A172 (cell line): ENCODE results near the gene ILF2. TPM values are rescaled to one million over a fixed set of nuclear protein-coding genes. Genes with fewer than 3 reads are reported as not detected.
"Not testable (repeated sequence)": the region's sequence is repeated elsewhere in the genome, so short reads cannot be mapped to it uniquely, and the experiment has no call there.

Experiments used
- DNase-seq: peaks from one replicate; pipeline ENCODE4 v3.0.0-alpha.2; 2015; ENCODE audit warnings: low spot score
- total RNA-seq: library from RNA; depleted of rRNA; stranded (reverse); fragments of >200 nt; shearing (Covaris generic); gene quantifications from 2 replicates; pipeline ENCODE4 v1.2.3, GENCODE V29; 2014

The ILF2 gene
- total RNA-seq, 1 experiment from 2014 or later, result 578 TPM

DNA sequence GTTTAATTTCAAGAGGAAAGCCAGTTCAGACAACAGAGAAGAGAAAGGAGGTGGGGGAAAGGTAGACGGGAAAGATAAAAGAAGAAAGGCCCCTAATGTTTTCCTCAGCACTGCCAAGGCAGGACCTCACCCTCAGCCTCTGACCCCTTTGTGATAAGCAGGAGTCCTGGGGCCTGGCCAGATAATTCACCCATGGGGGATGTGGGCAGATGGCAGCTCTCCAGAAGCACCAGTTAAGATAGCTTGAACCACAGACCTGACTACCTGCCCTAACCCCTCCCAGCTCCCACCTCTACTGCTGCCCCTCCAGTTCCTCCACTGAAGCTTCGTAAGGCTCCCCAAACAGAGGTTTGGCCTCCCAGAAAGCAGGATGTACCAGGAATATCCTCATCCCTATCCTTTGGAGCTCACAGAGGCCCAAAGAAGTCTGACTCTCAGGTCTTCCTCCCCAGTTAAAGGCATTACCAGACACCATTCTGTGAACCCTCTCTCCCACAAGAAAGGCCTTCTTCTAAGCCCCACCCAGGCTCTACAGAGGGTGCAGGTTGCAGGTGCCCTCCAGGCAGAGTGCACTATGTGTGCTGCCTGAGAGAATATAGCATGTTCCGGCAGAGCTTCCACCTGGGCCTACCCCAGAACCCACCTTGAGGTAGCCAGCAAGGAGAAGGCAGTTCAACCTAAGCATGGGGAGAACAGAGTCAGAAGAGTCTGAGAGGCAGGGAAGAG lies 21.5 kb downstream of the ILF2 start:
- DNase-seq, result no peak

DNA sequence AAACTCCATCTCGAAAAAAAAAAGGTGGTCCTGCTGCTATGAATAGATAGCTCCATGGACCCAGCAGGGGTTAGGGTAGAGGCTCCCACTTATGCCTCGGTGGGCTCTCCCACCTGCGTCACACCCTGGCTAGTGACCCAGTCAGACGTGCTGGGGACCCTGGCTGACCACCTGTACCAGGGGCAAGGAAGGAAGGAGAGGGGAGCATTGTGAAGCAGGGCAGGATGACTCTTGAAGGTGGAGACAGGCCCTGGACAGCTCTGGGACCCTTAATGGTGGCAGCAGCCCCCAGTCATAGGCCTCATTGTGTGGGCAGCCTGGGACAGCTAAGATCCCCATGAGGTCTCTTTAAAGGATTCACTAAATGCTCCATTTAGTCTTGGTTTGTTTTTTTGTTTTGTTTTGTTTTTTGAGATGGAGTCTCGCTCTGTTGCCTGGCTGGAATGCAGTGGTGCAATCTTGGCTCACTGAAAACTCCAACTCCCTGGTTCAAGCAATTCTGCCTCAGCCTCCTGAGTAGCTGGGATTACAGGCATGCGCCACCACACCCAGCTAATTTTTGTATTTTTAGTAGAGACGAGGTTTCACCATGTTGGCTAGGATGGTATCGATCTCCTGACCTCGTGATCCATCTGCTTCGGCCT lies 22.7 kb downstream of the ILF2 start:
- no peak for DNase-seq

DNA sequence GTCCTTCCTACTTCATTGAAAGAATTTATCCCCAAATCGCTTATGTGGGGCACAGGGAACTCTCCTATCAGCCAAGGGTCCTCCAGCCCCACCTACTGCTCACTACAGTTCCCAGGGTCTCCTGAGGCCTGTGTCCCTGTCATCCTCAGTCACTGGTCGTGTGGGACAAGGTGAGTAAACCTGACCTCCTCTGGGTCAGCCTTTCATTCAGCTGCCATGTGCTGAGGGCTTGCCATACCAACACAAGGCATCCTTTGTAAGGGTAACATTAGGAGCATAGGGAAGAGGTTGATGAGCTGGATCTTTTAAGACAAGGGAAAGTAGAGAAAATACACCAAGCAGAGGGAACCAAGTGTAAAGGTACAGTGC lies 23.5 kb downstream of the ILF2 start:
- DNase-seq, result no peak

DNA sequence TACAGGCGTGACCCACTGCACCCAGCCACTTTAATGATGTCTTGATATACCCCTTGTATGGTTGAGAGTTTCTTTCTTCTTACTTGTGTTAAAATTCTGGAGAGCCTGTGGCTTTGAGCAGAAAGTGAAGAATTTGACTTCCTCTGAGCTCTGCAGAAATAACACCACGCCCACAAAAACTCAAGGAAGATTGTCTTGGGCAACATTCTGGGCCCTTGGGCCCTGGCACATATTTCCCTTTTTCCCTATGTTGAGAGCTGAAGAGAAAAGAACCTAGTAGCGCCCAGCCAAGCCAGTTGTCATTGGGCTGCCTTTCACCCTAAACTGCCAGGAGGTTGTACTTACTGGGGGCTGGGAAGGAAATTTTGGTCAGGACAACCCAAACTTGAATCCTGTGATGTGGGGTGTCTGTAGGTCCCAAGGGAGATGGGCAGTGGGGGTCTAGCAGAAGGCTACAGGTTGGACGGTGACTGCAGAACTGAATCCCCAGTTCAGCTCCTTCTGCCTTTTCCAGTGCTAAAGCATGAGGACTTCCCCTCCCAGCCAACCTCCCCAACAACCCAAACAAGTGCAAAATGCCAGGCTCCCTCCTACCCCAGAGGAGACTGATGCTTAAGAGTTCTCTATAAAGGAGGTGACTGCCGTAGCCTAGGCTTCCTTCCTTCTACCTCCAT lies 24.0 kb downstream of the ILF2 start:
- no peak for DNase-seq

DNA sequence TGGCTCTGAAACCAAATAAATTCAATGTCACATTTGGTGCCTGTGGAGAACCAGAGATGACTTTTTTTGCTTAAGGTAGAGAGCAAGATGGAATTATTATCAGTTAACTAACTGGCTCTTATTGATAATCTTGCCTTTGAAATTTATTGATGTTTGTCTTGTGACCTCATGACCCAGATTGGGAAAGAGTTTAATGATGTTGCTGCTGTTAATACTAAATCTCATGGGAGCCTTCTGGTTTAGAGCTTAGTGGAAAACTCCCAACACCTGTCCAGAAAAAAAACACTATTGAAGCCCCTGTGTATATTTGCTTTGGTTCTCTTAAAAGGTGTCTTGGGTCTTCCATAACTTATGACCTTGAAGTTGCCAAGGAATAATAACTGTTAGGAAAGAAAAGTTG lies 27.0 kb downstream of the ILF2 start:
- DNase-seq, result no peak

DNA sequence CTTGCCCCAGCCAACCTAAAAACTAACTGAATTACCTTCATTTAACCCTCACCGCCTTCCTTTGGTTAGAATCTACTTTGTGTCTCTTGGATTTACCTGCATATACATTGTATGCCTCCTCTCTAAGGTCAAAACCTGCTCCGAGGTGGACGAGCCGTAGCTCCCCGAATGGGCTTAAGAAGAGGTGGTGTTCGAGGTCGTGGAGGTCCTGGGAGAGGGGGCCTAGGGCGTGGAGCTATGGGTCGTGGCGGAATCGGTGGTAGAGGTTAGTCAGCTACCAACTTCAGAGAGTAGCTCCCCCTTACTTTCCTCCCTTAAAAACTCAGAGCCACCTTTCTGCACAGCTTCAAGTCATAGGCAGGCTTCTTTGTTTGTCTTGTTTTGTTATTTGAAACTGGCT lies 27.7 kb downstream of the ILF2 start:
- DNase-seq, result no peak

DNA sequence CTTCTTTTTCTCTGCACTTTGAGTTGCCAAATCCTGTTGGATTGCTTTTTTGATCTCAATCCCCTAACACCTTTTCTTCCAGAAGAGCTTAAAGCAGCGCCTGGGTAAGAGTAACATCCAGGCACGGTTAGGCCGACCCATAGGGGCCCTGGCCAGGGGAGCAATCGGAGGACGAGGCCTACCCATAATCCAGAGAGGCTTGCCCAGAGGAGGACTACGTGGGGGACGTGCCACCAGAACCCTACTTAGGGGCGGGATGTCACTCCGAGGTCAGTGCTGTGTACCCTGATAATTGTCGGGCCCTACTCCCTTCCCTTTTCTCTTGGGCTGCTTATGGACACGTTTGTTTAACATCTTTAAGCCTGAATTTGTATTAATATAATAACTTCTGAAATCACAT lies 28.6 kb downstream of the ILF2 start:
- no peak for DNase-seq

DNA sequence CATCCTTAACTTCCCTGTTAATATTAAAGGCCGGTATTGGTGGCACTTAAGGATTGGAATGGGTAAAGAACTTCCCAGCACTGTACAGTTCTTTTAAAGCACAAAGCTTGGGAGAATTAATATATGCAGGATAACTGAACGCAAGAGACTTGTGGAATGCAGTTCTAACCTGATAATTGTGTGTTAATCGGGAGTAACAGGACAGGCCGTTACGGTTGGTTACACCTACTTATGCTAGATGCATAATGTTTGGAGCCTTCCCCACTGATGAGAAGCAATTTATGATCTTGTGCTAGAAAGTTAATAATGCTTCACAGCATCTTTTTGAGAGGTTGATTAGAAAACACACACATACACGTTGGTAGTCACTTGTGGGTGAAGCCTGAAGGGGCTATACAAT lies 29.9 kb downstream of the ILF2 start:
- DNase-seq, result no peak

DNA sequence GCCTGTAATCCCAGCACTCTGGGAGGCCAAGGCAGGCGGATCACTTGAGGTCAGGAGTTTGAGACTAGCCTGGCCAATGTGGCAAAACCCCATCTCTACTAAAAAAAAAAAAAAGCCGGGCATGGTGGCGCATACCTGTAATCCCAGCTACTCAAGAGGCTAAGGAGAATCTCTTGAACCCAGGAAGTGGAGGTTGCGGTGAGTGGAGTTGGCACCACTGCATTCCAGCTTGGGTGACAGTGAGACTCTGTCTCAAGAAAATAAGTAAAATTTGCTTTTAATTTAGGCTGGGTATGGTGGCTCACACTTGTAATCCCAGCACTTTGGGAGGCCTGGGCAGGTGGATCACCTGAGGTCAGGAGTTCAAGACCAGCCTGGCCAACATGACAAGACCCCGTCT lies 30.6 kb downstream of the ILF2 start:
- not testable (repeated sequence) for DNase-seq

DNA sequence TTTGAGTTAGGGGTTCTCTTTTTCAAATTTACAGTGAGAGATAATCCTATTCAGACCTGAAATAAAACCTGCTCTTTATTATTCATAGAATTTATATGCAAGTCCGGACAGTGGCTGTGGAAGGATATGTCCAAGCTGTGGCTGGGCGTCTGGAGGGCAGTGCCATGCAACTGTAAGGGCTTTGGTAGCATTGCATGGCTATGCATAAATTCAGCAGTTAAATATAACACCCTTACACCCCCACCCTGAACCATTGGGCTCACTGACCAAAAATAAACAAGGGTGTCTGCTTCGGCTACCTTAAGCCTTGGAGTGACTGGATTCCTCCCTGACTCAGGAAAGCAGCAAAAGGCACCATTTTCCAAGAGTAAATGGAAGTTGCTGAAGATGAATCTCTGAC lies 31.5 kb downstream of the ILF2 start:
- no peak for DNase-seq

DNA sequence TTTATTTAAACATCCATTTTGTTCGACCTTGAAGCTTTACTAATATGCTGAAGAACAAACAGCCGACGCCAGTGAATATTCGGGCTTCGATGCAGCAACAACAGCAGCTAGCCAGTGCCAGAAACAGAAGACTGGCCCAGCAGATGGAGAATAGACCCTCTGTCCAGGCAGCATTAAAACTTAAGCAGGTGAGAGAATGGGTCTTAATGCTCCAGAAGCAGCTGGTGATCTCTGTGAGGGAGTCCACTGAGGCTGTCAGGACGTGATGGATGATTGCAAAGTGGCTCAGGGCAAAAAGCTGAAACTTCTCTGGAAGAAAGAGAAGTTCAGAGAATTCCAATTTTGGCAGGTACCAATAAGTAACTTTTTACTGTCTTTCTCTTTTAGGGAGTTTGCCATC lies 32.5 kb downstream of the ILF2 start:
- DNase-seq, result no peak

DNA sequence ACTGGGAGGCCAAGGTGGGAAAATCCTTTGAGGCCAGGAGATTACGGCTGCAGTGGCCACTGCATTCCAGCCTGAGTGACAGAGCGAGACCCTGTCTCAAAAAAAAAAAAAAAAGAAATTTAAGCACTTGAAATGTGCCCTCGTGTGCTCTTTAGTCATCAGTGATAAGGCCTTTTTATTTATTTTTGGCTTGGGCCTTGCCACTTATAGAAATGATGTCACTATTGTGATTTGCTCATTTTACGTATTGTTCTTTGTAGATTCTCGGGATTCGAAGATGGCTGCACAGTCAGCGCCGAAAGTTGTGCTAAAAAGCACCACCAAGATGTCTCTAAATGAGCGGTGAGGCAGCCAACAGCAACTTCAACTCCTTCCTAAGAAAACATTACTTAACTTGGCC lies 34.5 kb downstream of the ILF2 start:
- no peak for DNase-seq

DNA sequence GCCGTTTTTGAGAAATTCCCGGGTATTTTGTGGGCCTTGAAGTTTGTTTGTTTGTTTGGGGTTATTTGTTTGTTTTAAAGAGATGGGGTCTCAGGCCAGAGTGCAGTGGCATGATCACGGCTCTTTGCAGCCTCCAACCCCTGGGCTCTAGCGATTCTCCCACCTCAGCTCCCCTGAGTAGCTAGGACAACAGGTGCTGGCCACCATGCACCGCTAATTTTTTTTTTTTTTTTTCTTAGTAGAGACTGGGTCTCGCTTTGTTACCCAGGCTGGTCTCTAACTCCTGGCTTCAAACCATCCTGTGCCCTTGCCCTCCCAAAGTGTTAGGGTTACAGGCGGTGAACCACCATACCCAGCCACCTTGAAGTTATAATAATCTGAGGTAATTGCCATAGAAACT lies 34.9 kb downstream of the ILF2 start:
- DNase-seq, result no peak

DNA sequence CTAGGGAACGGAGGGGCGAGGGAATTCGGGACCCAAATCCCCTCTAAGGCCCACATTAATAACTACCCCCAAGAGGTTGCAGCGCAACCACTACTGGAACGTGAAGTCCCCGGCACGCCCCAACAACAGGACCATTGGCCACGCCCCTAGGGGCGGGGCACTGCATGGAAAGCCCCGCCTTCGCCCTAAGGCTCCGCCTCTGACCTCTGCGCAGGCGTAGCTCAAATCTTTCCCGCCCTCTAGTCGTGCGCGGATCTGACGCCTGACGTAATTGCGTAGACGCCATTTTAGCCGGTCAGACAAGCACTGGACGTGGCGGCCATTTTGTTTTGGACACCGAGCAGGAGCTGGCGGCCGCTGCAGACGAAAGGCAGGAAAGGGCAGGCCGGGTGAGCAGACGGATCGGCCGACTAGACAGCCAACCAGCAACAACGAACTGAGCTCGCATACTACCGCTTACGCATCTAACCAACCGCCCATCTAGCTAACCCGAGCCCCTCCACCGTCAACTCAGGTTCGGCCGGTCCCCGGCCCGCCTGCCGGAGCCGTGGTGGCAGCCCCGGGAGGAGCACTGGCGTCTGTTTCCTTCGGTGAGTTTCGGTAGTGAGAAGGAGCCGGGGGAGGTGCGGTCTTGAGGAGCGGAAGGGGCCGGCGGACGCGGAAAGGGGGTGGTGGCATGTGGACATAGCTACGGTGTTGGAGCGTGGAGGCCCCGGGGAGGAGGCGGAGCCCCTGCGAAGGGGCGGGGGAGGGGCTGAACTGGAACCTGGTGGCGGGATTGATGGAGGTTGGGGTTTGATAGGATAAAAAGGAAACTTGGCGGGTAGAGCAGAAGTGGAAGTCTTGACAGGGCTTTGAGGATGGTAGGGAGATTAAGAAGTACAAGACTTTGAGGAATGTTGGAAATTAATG lies 36.8 kb downstream of the ILF2 start, which contains the start of gene CHTOP:
Gene CHTOP, plus strand, starts transcription at position 313 of the 912 bp plus-strand sequence. CDS start 2,523 bp downstream, outside the sequence.
- DNase-seq, result peak; percentile 98

DNA sequence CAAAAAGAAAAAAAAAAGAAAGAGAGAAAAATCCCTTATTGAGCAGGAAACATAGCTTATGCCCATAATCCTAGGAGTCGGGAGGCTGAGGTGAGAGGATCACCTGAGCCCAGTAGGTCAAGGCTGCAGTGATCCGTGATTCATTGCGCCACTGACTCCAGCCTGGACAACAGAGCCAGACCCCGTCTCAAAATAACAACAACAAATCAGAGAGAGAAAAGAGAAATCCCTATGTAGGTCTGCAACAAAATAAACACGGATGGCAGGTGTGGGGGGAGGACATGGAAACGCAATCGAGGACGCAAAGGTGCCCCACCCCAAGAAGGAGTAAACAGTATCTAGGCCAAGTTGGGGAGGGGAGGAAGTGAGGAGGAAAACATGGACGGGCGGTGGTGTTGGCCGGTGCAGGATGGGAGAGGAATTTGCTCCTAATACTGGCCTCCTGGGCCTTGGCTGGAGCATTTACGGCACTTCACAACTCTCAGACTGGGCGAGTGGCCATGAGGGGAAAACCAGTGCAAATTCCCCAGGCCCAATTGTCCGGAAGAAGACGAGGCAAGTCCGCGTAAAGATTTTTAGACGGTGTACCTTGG lies 37.5 kb downstream of the ILF2 start:
- DNase-seq, result no peak

DNA sequence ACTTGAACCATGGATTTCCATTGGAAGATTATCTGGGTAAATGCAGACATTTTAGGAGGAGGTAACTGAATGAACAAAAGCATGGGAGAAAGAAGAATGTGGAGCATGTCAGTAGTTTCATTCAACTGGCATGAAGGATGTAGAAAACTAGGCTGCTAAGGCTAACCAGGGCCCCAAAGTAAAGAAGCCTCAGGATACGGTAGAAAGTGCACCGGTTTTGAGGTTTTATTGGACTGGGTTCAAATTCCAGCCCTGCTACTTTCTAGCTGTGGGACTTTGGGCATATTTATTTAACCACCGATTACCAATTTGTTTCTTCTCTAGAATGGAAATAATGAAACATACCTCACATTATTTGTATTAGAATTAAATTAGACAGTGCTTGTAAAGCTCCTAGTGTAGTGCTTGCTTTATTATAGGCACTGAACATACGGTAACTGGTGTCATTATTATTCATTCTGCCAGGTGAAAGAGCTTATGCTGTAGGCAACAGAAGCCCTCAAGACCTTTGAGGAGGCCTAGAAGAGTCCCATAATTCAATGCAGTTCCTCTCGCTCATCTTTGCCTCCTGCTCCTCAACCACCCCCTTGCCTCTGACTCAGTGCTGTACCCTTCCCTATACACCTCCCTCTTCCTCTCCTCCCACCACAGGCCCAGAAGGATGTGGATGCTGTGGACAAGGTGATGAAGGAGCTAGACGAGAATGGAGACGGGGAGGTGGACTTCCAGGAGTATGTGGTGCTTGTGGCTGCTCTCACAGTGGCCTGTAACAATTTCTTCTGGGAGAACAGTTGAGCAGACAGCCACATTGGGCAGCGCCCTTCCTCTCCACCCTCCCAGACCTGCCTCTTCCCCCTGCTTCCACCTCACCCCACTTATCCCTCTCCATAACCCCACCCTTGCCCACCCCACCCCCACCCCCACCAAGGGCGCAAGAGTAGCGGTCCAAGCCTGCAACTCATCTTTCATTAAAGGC lies 39.5 kb downstream of the ILF2 start:
- DNase-seq, result no peak

DNA sequence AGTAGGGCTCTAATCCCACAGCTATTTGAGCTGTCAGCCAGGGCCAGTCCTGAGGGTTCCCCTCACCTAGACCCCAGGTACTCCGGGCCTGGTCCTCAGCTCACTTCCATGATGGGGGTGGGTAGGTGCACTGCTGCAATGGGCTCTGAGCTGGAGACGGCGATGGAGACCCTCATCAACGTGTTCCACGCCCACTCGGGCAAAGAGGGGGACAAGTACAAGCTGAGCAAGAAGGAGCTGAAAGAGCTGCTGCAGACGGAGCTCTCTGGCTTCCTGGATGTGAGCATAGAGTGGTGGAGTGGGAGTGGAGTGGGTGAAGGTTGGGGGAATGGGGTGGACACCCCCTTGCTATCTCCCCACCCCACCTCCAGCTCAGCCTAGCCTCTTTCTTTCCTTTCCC lies 40.4 kb downstream of the ILF2 start:
- DNase-seq, result no peak

DNA sequence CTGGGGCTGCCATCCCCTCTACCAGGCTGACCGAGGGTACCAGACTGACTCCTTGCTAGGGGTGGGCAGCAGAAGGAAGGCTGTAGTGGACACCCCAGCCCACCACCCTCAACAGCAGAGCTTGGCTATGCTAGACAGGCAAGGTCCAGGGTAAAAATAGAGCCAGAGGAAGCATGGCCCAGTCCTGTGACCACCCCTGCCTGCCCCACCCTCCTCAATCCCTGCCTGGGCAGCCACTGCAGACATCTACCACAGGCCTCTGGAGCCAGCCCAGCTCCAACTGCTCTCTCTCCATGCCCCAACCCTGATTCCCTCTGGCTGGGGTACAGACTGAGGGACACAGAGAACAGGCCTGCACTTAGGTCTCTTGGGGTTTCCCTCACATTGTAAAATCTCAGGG lies 40.8 kb downstream of the ILF2 start:
- DNase-seq, result no peak

DNA sequence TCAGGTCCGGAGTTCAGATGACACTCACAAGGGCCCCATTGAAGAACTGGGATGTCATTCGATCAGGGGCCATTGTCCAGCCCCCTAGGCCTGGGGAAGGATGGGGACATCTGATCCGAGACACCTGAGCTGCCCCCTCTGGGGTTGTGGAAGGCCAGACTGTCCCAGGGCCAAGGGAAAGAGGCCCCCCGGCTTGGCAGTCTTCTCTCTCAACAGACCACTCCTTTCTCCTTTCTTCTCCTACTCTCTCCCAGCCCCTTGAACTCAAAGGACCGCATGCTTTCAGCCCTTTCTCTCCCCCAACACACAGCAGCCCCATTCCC lies 41.5 kb downstream of the ILF2 start:
- DNase-seq, result no peak

DNA sequence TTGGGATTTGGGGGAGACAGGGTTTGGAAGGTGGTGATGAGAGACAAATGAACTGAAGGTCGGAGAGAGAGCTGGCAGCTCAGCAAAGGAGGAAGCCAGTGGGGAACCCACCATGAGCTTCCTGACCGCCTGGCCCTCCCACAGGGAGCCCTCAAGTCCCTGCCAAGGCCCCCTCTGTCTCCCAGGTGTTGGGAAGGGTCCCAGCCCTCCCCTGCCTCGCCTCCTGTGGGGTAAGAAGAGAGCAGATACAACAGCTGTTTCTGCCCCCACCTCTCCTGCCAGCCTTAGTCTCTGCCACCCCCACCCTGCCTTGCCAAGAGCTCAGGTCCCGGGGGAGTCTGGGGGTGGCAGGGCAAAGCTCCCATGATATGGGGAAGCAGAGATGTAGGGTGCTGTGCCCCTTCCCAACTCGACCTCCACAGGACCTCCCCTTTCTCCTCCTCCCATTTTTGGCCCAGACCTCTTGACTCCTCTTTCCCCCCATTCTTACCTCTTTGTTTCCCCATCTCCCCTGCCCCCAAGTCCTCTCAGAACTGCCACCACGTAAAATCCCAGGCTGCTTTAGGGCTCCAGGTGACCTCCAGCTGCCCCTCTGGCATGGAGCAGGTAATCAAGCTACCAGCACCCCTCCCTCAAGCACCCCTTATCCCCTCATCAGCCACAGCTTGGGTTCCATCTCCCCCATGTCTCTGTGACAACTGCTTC lies 42.0 kb downstream of the ILF2 start:
- no peak for DNase-seq
